CD4-positive, alpha-beta T cell treated with Interleukin-15 for 4 hours (primary cell): ENCODE results near the gene P2RY8.
"Not testable (repeated sequence)": the region's sequence is repeated elsewhere in the genome, so short reads cannot be mapped to it uniquely, and the experiment has no call there.

Experiments used
- DNase-seq: peaks from one replicate; pipeline ENCODE4 v3.0.0-alpha.2; 2020; ENCODE audit warnings: low spot score

The P2RY8 gene

DNA sequence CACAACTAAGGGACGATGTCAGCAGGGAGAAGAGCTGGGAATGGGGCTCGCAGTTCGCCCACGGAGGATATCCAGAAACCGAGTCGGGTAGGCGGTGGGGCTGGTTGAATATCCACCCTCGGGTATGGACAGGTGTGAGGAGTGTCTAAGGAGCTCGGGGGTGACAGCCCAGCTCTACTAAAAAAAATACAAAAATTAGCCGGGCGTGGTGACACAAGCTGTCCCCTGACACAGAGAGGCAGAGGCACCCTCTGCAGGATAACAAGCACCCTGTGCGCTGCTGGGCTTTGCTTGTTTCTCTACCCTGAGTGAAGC is 72.1 kb downstream of the P2RY8 start:
- DNase-seq: no peak

- DNase-seq: peak; percentile 33
Observed at GRCh38 chrX:1464041-1464970, 72.7 kb downstream of the P2RY8 start.

- DNase-seq: no peak
Observed at GRCh38 chrX:1463581-1463980, 73.4 kb downstream of the P2RY8 start.

DNA sequence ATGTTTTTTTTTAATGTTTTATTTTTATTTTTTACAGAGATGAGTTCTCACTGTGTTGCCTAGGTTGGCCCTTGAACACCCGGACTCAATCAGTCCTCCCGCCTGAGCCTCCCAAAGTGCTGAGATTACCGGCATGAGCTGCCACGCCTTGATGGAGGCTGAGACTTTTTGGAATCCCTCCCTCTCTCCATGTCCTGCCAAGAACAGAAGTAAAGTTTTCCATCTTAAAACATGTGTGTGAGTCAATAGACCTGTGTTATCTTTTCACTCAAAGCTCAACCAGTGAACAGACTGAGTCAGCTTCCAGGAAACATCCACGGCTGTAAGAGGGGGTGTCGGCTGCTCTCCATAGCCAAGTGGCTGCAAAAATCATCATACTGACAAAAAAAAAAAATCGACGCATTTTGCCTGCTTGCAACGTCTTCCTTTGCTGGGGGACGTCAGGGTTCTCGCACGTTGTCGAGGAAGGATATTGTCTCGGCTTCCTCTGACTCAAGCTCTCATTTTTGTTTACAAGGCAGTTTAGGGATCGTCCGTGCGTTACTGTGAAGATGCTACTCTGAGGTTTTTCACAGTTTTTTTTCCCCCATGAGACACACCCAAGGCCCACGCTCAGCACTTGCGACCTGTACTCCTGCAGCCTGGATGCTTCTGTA is 74.3 kb downstream of the P2RY8 start:
- DNase-seq: peak; percentile 93

GRCh38 chrX:1462110-1462509 is 74.9 kb downstream of the P2RY8 start:
- DNase-seq: no peak

DNA sequence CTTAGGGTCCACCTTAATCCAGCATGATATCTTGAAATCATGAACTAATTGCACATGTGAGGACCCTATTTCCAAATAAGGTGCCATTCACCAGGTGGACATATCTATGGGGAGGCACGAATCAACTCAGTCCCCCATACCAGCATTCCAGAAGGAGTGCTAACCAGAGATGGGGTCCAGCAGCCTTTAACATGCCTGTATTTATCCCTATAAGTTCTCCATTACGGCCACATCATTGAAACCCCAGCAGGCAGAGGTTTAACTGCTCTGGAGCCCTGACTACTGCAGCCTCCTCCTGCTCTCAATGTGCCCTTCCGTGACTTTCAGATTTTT is 81.1 kb downstream of the P2RY8 start:
- DNase-seq: no peak

DNA sequence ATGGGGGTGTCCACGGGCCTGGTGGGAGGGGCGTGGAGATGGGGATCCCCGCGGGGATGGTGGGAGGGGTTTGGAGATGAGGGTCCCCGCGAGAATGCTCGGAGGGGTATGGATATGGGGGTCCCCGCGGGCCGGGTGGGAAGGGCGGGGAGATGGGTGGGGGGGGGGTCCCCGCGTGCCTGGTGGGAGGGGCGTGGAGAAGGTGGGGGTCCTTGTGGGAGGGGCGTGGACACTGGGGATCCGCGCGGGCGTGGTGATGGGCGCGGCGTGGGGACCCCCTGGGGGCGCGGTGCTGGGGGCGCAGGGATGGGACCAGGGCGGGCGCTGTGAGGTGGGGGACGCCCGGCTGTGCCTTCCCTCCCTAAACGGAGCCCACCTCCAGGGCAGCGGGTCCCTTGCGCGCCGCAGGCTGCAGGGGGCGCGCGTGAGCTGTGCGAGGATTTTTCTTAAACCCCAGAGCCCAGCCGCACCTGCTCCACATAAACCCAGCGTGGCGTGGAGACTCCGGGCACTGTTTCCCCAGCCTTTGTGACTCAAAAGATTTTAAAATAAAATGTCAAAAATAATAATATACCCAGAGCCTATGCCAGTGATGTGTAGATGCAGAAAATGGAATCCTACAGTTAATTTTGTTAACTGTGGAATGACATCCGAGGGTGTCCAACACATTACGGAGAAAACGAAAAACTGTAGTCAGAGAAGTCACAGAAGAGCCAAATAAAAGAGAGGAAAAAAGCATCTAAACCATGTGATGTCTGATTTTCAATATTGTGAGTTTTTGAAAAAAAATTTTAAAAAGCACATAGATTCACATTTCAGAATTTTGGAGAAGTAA is 82.8 kb downstream of the P2RY8 start:
- DNase-seq: peak; percentile 91

GRCh38 chrX:1453395-1453783 is 83.6 kb downstream of the P2RY8 start:
- peak; percentile 71 for DNase-seq

DNA sequence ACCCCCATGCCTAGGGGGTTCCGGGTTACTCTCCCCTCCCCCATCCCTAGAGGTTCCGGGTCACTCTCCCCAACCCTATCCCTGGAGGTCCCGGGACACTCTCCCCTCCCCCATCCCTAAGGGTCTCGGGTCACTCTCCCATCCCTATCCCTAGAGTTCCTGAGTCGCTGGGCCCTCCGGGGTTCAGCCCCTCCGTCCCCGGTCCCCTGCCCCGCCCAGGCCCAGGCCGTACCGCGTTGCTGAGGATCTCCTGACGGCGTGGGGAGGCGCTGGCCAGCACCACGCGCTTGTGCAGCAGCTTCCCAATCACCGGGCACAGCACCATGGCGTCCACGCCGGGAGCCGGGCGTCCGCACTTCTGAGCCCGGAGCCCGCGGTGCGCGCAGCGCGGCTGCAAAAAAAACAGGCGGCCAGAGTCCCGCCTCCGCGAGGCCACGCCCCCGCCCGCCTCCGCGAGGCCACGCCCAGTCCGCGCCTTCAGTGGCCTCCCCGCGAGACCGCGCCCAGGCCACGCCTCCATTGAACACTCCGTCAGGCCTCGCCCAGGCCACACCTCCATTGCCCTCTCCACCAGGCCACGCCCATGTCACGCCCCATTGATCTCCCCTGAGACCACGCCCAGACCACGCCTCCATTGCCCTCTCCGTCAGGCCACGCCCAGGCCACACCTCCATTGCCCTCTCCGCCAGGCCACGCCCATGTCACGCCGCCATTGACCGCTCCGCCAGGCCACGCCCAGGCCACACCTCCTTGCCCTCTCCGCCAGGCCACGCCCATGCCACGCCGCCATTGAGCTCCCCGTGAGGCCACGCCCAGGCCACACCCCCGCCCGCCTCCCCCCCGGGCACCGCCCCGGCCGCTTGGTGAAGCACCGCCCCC is 84.2 kb downstream of the P2RY8 start, which contains the start of gene ASMTL:
ASMTL (minus strand) TSS at position 394 of the 879 bp plus-strand sequence; CDS start at position 325, 69 bp downstream.
- DNase-seq: peak; percentile 98

DNA sequence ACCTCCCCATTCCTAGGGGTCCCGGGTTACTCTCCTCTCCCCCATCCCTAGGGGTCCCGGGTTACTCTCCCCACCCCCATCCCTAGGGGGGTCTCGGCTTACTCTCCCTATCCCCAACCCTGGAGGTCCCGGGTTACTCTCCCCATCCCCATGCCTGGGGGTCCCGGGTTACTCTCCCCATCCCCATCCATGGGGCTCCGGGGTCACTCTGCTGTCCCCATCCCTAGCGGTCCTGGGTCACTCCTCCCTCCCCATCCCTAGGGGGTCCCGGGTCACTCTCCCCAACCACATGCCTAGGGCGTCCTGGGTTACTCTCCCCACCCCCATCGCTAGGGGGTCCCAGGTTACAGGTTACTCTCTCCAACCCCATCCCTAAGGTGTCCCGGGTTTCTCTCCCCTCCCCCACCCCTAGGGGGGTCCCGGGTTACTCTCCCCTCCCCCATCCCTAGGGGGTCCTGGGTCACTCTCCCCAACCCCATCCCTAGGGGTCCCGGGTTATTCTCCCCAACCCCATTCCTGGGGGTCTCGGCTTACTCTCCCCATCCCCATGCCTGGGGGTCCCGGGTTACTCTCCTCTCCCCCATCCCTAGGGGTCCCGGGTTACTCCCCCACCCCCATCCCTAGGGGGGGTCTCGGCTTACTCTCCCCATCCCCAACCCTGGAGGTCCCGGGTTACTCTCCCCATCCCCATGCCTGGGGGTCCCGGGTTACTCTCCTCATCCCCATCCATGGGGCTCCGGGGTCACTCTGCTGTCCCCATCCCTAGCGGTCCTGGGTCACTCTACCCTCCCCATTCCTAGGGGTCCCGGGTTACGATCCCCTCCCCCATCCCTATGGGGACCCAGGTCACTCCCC is 85.1 kb downstream of the P2RY8 start:
- no peak for DNase-seq

GRCh38 chrX:1451251-1451660 is 85.7 kb downstream of the P2RY8 start:
- no peak for DNase-seq

- no peak for DNase-seq
Observed at GRCh38 chrX:1450361-1451161, 86.4 kb downstream of the P2RY8 start.

GRCh38 chrX:1449823-1450149 is 87.2 kb downstream of the P2RY8 start:
- no peak for DNase-seq

DNA sequence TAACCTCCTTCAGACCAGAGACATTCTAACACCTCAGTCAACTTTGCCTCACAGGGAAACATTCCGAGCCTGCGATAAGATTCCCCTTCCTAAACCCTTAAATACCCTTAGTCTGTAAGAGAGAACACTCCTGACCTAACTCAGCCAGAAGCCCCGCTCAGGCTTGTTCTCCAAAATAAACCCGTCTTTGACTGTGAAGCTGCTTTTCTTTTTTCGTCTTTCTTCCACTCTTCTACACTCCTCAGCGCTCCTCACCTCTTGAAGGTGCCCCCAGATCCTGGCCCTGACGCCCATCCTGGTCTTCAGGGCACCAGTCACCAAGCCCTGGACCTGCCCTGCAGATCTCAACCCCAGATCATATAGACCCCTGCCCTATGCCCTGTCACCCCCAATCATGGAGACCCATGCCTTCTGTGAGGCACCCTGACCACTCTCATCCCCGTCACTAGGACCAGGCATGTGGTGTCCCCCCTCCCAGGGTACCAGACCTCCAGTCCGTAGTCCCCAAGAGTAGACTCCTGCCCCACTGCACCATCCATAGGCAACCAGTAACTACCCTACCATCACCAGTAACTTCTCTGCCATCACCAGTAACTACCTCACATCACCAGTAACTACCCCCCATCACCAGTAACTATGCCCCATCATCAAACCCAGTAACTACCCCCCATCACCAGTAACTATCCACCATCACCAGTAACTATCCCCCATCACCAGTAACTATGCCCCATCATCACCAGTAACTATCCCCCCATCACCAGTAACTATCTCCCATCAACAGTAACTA is 87.8 kb downstream of the P2RY8 start:
- DNase-seq: no peak

DNA sequence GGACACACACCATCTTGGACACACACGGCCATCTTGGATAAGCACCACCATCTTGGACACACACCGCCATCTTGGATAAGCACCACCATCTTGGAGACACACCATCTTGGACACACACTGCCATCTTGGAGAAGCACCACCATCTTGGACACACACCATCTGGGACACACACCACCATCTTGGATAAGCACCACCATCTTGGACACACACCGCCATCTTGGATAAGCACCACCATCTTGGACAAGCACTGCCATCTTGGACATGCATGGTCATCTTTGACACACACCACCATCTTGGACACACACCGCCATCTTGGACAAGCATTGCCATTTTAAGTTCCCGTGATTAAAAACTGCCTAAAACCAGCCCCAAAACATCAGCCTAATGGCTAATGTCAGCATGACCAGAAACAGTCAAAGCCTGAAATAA is 88.4 kb downstream of the P2RY8 start:
- not testable (repeated sequence) for DNase-seq

- DNase-seq: not testable (repeated sequence)
Observed at GRCh38 chrX:1447969-1448572, 88.9 kb downstream of the P2RY8 start.

GRCh38 chrX:1446984-1447968 is 89.7 kb downstream of the P2RY8 start:
- DNase-seq: not testable (repeated sequence)
